GOT3 (cell line): Measurements from ENCODE around the gene CHRNB1.

ENCODE experiments used
- DNase-seq: peaks from one replicate; lab custom pipeline; 2025; ENCODE audit warnings: mixed read lengths; lab: John Stamatoyannopoulos, UW

The CHRNB1 gene

GRCh38 chr17:7484919-7485377, 40.1 kb downstream of the CHRNB1 start:
- no peak for DNase-seq

GRCh38 chr17:7486181-7486580, 41.3 kb downstream of the CHRNB1 start:
- DNase-seq = no peak

- DNase-seq = no peak
Observed at GRCh38 chr17:7490144-7490543, 45.3 kb downstream of the CHRNB1 start.

GRCh38 chr17:7491583-7491982, 46.7 kb downstream of the CHRNB1 start:
- DNase-seq = no peak

DNA sequence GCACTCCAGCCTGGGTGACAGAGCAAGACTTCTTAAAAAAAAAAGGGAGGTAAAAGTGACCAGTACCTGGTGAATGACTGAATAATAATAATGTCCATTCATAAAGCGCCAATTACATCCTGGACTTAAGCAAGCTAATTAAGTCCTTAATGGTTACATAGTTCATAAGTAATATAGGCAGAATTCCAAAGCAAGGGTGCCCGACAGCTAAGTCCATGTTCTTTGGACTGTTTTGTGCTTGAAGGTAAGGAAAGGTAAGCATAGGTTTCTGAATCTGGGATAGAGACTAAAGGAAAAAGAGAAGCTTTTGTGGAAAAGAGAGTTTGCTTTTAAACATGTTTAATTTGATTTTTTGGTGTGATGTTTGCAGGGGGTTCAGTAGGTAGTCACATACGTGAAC, 49.1 kb downstream of the CHRNB1 start:
- DNase-seq = no peak

GRCh38 chr17:7495906-7496434, 51.1 kb downstream of the CHRNB1 start:
- no peak for DNase-seq

- DNase-seq = no peak
Observed at GRCh38 chr17:7496470-7497183, 51.8 kb downstream of the CHRNB1 start.

- no peak for DNase-seq
Observed at GRCh38 chr17:7497228-7497627, 52.4 kb downstream of the CHRNB1 start.

DNA sequence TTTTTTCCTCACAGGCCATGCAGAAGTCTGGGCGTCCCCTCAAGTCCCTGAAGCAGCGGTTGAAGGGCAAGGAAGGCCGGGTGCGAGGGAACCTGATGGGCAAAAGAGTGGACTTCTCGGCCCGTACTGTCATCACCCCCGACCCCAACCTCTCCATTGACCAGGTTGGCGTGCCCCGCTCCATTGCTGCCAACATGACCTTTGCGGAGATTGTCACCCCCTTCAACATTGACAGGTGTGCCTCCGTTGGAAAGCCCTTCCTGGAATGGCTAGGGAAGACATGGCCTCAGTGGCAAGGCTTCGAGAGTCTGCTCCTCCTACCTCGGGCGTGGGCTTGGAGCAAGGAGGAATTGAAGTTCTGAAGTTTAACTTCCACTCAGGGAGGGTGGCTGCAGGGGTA, 52.8 kb downstream of the CHRNB1 start:
- DNase-seq = no peak

DNA sequence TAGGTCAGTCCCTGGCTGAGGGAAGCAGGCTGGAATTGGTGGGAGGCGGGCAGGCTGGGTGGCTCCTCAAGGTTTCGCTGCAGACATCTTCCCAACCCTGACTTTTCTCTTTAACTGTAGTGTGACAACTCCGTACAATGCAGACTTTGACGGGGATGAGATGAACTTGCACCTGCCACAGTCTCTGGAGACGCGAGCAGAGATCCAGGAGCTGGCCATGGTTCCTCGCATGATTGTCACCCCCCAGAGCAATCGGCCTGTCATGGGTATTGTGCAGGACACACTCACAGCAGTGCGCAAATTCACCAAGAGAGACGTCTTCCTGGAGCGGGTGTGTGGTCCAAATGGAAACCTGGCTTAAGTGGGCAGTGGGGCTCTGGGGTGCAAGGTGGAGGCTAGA, 54.3 kb downstream of the CHRNB1 start:
- no peak for DNase-seq

- no peak for DNase-seq
Observed at GRCh38 chr17:7501729-7502128, 56.9 kb downstream of the CHRNB1 start.

GRCh38 chr17:7502171-7502847, 57.4 kb downstream of the CHRNB1 start:
- DNase-seq = no peak

GRCh38 chr17:7502987-7503386, 58.1 kb downstream of the CHRNB1 start:
- DNase-seq = no peak

GRCh38 chr17:7503521-7503920, 58.7 kb downstream of the CHRNB1 start:
- DNase-seq = no peak
